HG02623 (cell line): ENCODE data around the gene OR56A4.

ENCODE experiments used
- ATAC-seq: cut with Tn5 transposase; IDR thresholded peaks from one replicate; pipeline ENCODE4 v1.9.1; 2021; ENCODE audit warnings: moderate library complexity; ENCODE audit not compliant: unreplicated experiment

OR56A4 gene, protein sequence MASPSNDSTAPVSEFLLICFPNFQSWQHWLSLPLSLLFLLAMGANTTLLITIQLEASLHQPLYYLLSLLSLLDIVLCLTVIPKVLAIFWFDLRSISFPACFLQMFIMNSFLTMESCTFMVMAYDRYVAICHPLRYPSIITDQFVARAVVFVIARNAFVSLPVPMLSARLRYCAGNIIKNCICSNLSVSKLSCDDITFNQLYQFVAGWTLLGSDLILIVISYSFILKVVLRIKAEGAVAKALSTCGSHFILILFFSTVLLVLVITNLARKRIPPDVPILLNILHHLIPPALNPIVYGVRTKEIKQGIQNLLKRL

DNA sequence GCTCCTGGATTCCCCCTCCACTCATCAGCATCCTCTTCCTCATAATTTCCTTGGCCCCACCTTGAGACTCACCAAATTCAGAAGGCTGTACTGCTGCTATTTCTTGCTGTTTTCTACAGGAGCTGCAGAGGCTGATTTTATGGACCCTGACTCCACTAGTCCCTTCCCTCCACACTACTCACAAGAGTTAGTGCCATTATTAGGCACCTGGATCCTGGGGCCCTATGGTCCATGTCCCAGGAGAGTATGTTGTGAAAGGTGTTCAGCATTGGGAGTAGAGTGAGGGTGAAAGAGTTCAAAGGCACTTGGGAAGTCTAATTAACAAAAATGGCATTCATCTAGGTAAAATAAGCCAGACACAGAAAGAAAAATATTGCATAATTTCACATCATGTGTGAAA lies at the start of gene OR56A4:
TSS of gene OR56A4 (minus strand) at position 101 of the 400 bp plus-strand sequence. CDS start 3,954 bp downstream, outside the sequence.
- ATAC-seq: no peak

DNA sequence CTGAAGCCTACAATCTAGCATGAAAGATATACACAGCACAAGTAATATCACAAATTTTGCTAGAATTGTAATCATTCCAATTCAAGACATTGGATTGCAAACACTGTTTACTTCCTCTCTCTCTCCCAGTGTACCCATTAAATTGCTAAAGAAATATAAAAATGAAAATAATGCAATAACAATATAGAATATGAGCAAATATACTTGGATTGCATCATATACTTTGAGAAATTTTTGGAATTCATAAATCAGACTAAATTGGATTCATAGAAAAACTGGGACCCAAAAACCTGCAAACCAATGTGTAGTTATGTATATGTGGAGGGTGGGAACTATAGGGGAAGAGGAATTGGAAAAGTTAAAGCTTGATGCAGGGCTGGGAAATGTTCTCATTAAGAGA lies 48.8 kb upstream of the OR56A4 start:
- ATAC-seq: no peak

DNA sequence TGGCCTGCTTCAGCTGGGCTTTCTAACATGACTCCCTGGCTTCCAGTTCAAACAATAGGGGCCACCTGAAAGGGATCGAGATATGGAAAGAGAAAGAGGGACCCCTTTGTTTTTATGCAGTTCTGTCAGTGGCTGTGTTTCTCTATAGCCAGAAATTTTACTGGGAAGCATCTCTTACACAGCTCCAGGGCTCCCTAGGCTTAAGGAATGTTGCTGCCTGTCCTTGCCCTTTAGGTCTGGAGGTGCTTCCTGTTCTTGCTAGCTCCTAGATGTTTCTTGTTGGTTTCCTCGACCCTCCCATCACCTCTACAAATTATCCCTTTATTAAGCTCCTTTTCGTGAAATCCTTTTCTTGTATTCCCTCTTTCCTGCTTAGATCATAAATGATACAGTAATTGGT lies 45.6 kb upstream of the OR56A4 start:
- no peak for ATAC-seq

DNA sequence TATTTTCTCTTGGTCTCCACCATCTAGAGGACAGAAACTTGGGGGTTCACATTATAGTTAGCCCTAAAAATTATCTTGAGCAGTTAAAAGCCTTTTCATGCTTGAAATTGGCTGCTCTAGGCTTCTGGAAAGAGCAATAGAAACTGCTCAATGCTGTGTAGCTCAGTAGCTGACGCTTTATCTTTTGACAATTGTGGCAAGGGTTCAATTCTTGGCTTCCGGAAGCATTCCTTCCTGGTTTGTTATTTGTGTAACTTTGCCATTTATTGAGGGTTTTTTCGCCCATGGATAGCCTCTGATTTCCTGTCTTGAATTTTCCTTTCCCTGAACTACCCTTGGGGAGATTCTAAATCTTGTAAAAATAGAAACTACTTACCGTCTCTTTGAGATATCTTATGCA lies 34.1 kb upstream of the OR56A4 start:
- ATAC-seq: no peak

DNA sequence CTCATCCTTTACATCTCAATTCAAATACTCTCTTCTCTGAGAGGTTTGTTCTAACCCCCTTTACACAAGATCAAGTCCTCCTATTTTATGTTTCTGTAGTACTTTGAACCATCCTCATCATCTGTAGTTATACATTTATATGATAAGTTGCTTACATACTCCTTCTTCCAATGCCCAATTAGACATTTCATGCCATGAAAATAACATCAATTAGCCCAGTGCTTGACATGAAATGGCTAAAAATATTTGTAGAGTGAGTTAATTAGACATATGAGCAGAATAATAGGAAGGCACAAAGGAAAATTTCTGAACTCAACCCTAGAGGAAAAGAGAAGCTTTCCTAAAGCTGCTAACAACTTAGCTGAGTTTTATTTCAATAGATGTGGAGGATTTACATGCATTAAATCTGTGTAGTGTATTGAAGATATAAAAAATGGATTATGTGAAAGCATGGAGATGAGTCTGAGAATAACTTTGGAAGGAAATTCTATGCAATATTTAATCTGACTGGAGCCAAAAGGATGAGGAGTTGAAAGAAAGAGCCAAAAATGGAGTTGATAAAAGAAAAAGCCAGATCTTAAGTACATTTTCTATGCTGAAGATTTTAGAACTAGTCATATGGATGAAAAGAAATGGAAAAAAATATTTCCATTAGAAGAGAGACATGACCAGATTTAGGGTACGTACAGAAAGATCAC lies 24.1 kb upstream of the OR56A4 start, which contains the start of gene OR56A1:
TSS of gene OR56A1 (minus strand) at position 51 of the 698 bp plus-strand sequence. CDS start 3,066 bp downstream, outside the sequence.
- ATAC-seq: no peak

DNA sequence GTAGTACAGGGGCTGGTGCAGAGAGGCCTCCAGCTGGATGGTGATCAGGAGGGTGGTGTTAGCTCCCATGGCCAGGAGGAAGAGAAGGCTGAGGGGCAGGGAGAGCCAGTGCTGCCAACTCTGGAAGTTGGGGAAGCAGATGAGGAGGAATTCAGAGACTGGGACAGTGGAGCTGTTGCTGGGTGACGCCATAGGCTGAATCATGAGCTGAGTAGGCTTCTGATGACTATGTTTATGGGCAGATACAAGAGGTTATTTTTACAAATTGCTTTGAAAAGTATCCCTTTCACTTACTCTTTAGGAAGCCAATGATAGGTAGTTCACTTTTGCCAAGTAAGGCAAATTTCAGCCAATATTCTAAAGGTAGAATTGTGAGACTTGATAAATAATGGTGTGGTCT lies 20.8 kb upstream of the OR56A4 start:
- ATAC-seq: no peak

DNA sequence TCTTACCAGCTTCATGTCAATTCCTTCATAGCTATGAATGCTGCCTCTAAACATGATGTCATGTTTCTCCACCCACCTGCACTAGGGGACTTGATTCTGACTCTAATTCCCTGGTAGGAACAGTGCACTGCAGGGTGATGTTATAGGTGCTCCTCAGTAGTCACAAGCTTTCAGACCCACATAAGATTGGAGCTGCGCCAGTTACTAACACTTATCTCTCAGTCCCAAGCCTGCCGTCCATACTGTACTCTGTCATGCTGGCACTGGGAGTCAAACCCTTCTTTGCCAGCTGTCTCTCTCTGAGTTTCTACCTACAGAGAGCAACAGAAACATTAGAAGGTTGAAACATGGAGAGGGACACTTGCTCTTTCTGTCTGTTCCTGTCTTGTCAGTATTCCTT lies 18.3 kb upstream of the OR56A4 start:
- no peak for ATAC-seq

DNA sequence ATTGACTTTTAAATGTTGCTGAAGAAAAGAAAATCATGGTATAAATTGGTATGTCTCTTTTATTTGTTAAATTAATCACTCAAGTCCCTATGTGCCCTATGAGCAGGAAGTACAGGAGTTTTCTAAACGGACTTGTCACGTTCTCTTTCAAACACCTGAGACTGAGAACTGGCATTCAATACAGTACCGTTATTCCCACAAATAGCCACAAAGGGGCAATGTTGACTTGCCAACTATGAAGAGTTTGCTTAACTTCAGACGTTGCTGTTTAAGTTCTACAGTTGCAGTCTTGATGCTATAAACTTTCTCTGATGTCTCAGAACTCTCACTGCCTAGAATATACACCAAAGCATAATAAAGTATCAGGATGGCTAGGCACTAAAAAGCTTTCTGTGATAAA lies 16.2 kb upstream of the OR56A4 start:
- ATAC-seq: peak; percentile 50

DNA sequence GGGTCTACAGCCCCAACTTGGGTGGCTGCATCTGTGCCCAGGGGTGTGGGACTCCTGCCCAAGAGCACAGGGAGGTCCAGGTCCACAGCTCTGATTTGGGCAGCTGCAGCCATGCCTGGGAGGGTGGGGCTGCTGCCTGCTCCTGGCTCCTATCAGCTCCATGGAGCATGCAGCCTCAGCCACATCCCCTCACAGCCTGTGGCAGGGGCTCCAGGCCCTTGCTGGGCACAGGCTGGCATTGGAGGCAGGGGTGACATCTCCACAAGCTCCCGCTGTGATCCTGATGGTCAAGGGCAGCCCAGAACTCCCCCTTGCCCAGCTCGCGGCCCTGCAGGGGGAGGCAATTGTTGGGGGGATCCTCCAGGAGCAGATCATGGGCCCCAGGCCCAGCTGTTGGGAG lies 6.3 kb upstream of the OR56A4 start:
- ATAC-seq: no peak

DNA sequence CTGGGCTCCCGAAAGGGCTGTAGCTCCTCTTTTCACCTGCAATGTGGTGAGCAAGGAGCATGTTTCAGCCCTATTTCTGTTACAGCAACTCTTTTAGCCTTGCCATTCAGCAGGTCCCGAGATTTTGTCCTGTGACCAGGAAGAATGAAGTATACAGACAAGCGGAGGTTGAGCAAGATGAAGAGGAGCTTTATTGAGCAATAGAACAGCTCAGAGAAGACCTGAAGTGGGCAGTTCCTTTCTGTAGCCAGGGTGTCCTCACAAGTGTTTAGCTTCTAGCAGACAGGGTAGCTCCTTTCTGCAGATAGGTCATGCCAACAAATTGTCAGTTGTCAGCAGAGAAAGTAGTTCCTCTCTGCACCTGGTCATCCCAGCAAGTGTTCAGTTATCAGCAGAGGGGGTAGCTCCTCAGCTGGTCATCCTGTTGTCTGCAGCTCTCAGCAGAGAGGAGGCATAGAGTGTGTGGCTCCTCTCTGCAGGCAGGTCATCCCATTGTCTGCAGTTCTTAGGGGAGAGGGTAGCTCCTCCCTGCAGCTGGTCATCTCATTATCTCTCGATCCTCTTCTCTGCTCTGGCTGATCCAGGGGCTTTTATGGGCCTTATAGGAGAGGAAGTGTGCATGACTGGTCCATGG lies 5.4 kb upstream of the OR56A4 start:
- no peak for ATAC-seq

DNA sequence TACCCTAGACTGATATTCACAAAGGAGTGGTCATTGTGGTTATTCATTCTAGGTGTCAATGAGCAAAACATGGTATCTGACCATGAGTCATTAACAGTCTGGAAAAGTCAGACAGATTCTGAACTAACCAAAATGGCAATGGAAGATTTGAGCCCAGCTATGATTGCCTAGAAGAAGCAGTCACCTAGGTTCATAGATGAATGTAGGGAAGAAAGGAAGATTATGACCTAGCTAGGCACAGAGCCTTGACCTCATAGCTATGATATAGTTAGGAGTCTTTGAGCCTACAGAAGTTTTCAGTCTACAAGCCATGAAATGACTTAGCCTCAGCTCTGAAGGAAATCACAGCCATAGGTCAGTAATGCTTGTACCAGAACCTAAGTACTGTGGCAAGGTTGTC lies 351 bp downstream of the OR56A4 start:
- no peak for ATAC-seq

DNA sequence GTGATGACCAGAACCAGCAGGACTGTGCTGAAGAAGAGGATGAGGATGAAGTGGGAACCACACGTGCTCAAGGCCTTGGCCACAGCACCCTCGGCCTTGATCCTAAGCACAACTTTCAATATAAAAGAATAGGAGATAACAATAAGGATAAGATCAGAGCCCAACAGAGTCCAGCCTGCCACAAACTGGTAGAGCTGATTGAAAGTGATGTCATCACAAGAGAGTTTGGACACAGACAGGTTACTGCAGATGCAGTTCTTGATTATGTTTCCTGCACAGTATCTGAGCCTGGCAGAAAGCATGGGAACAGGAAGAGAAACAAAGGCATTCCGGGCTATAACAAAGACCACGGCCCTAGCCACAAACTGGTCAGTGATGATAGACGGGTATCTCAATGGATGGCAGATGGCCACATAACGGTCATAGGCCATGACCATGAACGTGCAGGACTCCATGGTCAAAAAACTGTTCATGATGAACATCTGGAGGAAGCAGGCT lies 4.5 kb downstream of the OR56A4 start:
- no peak for ATAC-seq

DNA sequence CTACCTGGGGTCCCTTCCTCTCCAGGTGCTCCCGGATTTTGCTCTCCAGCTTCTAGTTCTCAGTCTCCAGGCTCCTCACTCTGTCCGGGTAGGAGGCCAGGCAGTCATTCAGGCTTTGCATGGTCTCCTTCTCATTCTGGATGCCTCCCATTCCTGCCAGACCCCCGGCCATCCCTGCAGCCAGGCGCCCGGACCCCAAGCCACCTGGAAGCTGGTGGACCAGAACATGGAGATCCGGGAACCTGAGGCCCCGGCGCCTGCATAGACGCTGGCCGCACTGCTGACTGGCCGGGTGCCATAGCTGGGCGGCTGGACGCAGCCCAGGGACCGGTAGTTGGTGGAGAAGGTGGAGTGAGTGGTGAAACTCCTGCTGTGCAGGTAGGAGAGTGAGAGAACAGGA lies 12.0 kb downstream of the OR56A4 start:
- ATAC-seq: no peak

DNA sequence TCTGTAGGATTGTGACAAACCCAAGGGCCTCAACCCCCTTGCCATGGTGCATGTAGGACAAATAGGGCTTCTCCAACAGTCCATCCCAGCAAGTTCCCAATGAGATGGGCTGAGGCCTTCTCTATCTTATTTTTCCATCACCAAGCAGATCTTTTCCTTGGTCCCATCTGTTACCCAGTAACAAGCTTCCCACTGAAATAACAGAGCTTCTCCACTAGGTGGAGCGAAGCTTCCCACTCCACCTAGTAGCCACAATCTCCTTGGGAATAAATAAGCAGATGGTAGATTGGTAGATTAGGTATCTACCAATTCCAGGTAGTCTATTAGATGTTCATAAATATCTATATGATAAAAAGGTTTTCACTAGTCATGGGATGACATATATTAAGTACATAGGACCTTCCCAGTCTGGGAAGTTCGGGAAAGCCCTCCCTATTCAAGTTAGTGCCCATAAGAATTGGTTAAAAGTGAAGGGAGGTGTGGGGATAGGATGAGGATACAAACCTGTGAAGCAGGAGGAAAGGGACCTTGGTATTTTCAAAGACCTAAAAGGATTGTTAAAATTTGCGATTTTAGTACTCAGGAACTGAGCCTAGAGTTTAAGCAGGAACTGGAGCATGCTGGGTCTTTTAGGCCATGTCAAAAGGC lies 14.0 kb downstream of the OR56A4 start:
- ATAC-seq: no peak

DNA sequence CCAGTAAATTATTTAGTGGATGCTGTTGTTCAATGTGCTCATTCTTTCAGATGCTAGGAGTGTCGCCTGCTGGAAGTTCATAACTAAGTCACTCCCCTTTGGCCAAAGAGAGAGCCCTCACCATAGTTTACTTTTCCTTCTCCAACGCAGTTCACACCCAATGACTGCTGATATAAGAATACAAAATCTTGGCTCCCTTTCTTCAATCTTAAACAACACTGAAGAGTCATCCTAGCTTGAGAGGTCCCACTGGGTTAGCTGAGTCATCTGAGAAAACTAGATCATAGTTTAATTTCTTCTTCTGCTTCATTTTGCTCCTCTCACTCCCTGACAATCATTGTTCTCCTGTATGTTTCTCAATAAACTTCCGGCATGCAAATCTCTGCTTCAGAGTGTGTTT lies 14.6 kb downstream of the OR56A4 start:
- no peak for ATAC-seq

DNA sequence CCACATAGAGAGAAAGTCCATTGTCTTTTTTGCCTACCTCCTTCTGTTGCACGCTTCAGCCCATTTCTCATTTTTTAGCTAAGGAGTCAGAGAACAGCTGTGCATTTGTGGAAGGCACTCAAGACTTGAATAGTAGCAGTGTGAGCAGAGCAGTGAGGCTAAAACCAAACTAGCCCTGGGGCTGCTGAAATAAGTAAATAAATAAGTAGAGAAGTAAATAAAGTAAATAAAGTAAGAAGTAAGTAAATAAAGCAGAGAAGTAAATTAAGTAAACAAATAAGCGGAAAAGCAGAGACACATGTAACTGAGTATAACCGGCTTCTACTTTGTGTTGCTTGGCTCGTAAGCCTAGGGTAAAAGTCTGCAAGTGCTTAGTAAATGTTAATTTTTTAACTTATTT lies 17.5 kb downstream of the OR56A4 start:
- ATAC-seq: no peak

DNA sequence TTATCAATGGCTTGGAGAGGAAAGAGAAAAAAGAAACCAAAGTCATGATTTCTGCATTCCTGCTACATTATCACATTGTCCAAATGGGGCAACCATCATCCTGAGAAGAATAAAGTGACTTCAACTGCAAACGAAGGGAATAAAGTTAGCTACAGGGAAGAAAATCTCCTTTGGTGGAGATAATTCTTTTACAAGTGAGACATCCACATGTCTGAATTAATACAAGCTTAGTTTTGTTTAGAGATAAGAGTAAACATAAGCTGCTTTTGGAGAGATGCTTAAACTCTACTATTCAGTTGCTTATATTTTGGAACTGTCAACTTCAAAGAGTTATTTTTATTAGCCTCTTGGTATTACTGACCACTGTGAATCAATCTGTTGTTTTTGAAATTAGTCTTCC lies 19.9 kb downstream of the OR56A4 start, which contains the start of gene OR52L1:
TSS of gene OR52L1 (minus strand) at position 101 of the 400 bp plus-strand sequence. CDS start at position 46, 55 bp downstream.
- ATAC-seq: no peak

DNA sequence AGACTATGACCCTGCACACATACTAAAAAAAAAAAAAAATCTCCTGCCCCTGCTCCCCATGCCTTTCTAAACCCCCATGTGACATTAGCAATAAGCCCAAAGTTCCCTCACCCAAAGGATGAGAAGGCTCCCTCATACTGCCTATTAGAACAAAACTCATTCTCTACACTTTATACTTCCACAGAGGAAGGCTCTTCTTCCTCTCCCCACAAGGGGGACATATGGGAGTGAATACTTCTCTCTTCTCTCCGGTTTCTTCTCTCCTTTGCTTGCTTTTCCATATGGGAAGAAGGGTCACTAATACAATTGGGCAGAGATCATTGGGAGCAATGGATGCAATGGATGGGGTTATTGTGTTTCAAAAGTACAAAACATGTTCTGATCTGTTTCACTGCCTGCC lies 23.3 kb downstream of the OR56A4 start:
- ATAC-seq: no peak

DNA sequence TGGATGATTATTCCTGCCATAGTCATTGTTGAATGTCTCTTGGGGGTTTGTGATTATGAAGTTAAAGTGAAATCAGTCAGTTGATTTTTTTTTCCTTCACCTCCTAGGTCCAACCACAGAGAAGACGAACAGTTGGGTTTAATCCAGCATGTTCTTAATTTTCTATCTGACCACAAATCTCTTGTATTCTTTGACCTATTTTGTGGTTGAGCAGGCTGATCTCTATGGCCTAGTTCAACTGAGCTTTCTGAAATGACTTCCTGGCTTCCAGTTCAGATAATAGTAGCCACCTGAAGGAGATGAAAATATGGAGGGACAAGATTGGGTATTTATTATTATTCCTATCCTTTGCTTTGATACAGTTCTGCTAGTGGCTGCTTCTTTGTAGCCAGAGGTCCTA lies 33.2 kb downstream of the OR56A4 start:
- no peak for ATAC-seq

DNA sequence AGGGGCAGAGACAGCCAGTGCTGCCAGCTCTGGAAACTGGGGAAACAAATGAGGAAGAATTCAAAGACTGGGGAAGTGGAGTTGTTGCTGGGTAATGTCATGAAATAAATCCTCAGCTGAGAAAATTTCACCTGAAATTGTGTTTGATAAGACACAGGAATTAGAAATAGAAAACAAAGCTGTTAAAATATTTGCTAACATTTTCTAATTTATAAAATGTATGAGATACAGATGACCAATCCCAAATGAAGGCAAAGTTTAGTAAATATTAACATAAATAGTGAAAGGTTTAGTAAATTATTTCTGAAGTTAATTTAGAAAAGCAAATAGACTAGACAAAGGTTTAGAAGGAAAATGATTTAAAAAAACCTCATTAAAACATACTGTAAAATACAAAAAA lies 38.4 kb downstream of the OR56A4 start, which contains the start of gene OR56A5:
TSS of gene OR56A5 (minus strand) at position 101 of the 400 bp plus-strand sequence. CDS start at position 101, 0 bp downstream.
- ATAC-seq: no peak

DNA sequence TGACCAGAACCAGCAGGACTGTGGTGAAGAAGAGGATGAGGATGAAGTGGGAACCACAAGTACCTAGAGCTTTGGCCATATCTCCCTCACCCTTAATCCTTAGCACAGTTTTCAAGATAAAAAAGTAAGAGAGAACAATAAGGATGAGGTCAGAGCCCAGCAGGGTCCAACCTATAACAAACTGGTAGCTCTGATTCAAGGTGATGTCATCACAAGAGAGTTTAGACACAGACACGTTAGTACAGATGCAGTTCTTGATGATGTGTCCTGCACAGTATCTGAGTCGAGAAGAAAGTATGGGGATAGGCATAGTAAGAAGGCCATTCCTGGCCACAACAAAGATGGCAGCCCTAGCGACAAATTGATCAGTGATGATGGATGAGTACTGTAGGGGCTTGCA lies 39.0 kb downstream of the OR56A4 start:
- no peak for ATAC-seq
